Measurements from ENCODE around the gene S100A16. TPM values are rescaled to one million over a fixed set of nuclear protein-coding genes. Genes with fewer than 3 reads are reported as not detected.

The S100A16 gene
- total RNA-seq, 1 experiment from 2014 or later = 1,014 TPM

- Mint-ChIP-seq H3K4me3 (ENCODE audit: unreplicated experiment) (peak within 1 kb of the TSS; percentile 84), H3K9me3 (ENCODE audit: unreplicated experiment) (no peaks in the 10 kb centered on the region), H3K4me1 (ENCODE audit: insufficient read depth, unreplicated experiment) (peaks cover 41% of the 10 kb centered on the region), H3K27ac (ENCODE audit: low read depth, unreplicated experiment) (peak within 1 kb of the TSS; percentile 91), H3K36me3 (ENCODE audit: insufficient read depth, unreplicated experiment) (peaks cover 33% of the 10 kb centered on the region), H3K27me3 (ENCODE audit: insufficient read depth, unreplicated experiment) (no peaks in the 10 kb centered on the region)
- no peak for TF ChIP-seq CTCF (IDR thresholded peaks at IDR 0.05; ENCODE audit: unreplicated experiment)
- intact Hi-C loops (cut with micrococcal nuclease) = loop anchor here (1.0 to 2.0 kb wide), 3 partner anchors 31 to 56 kb away; partner anchors contain the start of genes ILF2 and SNAPIN
- no TSS peak for BruUV-seq (replicated peaks)
- POLR2A ChIA-PET = interaction anchor here (0.6 to 46.1 kb wide), 24 partner anchors 6 to 792 kb away, joined by 3 to 1272 read pairs (median 5); partner anchors contain the start of genes CHTOP, CREB3L4, INTS3 and JTB
- DNase-seq (ENCODE audit: unreplicated experiment) = no peak
- CTCF ChIA-PET = interaction anchor here (0.6 to 9.3 kb wide), 26 partner anchors 13 to 1267 kb away, joined by 3 to 195 read pairs (median 4); partner anchors contain the start of genes NPR1, S100A14, S100A16 and SNAPIN
Measured at GRCh38 chr1:153627715-153628626, 15.0 kb upstream of the S100A16 start, which contains the start of gene S100A1. Gene S100A1, plus strand, starts transcription at chr1:153628434. Its CDS starts 2,088 bp downstream, at chr1:153630522.

GRCh38 chr1:153626904-153627714 is 14.2 kb upstream of the S100A16 start, which contains the start of gene S100A13:
Gene S100A13, minus strand, starts transcription at chr1:153627505. Its CDS starts 1,033 bp downstream, at chr1:153626472.
- H3K4me3 Mint-ChIP-seq (ENCODE audit: unreplicated experiment) = peak within 1 kb of the TSS; percentile 84
- peak within 1 kb of the TSS; percentile 91 for H3K27ac Mint-ChIP-seq (ENCODE audit: low read depth, unreplicated experiment)
- ChIA-PET CTCF (interaction anchor here (0.6 to 9.3 kb wide), 33 partner anchors 12 to 1266 kb away, joined by 3 to 195 read pairs (median 4); partner anchors contain the start of genes S100A14, S100A16 and SNAPIN), POLR2A (interaction anchor here (0.6 to 46.1 kb wide), 26 partner anchors 7 to 793 kb away, joined by 3 to 1272 read pairs (median 4); partner anchors contain the start of genes CHTOP, CREB3L4, INTS3 and JTB)
- DNase-seq (ENCODE audit: unreplicated experiment) = peak; percentile 98
- TSS peak; percentile 66 for BruUV-seq (replicated peaks)
- TF ChIP-seq CTCF (IDR thresholded peaks at IDR 0.05; ENCODE audit: unreplicated experiment) = peak; percentile 86
- no peaks in the 10 kb centered on the region for H3K27me3 Mint-ChIP-seq (ENCODE audit: insufficient read depth, unreplicated experiment)
- no peaks in the 10 kb centered on the region for H3K9me3 Mint-ChIP-seq (ENCODE audit: unreplicated experiment)
- intact Hi-C loops (cut with micrococcal nuclease) = loop anchor here (1.0 to 2.0 kb wide), 3 partner anchors 32 to 55 kb away; partner anchors contain the start of genes ILF2 and SNAPIN
- H3K4me1 Mint-ChIP-seq (ENCODE audit: insufficient read depth, unreplicated experiment) = peaks cover 38% of the 10 kb centered on the region
- H3K36me3 Mint-ChIP-seq (ENCODE audit: insufficient read depth, unreplicated experiment) = peaks cover 35% of the 10 kb centered on the region

DNA sequence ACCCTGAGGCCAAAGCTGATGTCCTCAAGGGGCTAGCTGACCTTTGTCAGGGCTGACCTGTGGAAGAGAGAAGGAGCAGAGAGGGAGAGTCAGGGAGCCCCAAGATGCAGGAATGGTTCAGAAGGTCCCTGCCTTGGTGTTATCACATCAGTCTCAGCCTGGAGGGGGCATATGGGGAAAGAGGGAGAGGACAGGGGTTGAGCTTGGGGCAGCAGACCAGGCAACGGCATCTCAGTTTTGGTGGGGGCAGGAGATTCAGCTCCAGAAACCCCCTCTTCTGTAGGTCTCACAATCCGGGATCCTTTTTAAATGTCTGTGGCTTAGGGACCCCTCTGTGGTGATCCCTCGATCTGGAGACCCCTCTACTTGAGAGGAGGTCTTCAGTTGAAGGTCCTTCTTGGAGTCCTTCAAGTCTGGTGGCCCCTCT is 13.6 kb upstream of the S100A16 start:
- Mint-ChIP-seq H3K4me3 (ENCODE audit: unreplicated experiment) (peak overlapping the region; percentile 84), H3K4me1 (ENCODE audit: insufficient read depth, unreplicated experiment) (peaks cover 32% of the 10 kb centered on the region), H3K27ac (ENCODE audit: low read depth, unreplicated experiment) (peak overlapping the region; percentile 91), H3K36me3 (ENCODE audit: insufficient read depth, unreplicated experiment) (peaks cover 37% of the 10 kb centered on the region), H3K27me3 (ENCODE audit: insufficient read depth, unreplicated experiment) (no peaks in the 10 kb centered on the region), H3K9me3 (ENCODE audit: unreplicated experiment) (no peaks in the 10 kb centered on the region)
- intact Hi-C loops (cut with micrococcal nuclease) = loop anchor here (2.0 kb wide), 2 partner anchors 32 to 44 kb away; partner anchors contain the start of genes ILF2 and SNAPIN
- DNase-seq (ENCODE audit: unreplicated experiment) = no peak
- no peak for TF ChIP-seq CTCF (IDR thresholded peaks at IDR 0.05; ENCODE audit: unreplicated experiment)
- BruUV-seq (replicated peaks) = no TSS peak
- ChIA-PET CTCF (interaction anchor here (0.6 to 9.3 kb wide), 20 partner anchors 11 to 225 kb away, joined by 3 to 195 read pairs (median 4); partner anchors contain the start of genes S100A14, S100A16 and SNAPIN), POLR2A (interaction anchor here (1.0 to 46.1 kb wide), 19 partner anchors 8 to 364 kb away, joined by 3 to 1272 read pairs (median 6); partner anchors contain the start of genes CHTOP, JTB, RPS27 and S100A1)

Data from MCF 10A (cell line).